NCI-H2227 (cell line): ENCODE results near the gene NOD1.
"Not testable (repeated sequence)": the region's sequence is repeated elsewhere in the genome, so short reads cannot be mapped to it uniquely, and the experiment has no call there.

Experiments used
- DNase-seq: peaks from one replicate; lab custom pipeline; 2025; ENCODE audit not compliant: unreplicated experiment; lab: John Stamatoyannopoulos, UW

Gene NOD1

DNA sequence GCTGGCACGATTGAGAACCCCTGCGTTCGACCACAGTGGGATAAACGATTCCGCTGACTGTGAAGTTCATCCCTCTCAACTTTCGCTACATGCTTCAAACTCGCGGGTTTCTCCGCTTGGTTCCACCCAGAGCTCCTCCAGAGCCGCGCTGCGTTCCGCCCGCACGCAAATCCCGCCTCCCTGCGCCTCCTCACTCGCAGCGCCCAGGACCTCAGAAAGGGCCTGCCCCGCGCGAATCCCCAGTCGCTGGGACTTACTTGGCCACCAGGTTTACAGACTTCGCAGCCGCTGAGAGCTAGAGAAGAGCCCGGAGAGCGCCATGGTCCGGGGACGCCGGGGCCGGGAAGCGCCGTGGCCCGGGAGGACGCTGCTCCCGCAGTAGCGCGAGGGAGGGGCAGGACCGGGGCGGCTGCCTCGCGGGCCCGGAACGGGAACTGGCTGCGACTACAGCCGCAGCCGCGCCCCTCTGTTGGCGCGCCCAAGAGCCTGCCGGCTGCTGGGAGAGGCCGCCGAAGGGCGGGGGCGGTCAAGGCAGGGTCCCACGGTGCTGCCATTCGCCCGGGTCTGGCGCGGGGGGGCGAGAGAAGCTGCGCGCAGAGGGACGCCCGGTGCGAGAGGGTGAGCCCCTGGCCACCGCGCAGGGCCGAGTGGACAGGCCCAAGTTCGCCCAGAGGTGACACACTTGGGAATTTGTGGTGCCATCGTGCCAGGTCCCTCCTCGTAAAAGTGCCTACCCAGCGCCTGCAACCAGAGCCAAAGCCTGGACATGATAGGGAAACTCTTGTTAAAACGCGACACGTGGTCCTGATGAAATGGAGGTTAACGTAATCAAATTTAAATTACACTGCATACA is at the start of gene NOD1:
Gene NOD1 (minus strand): TSS at position 436 of the 853 bp plus-strand sequence. CDS start 21,863 bp downstream, outside the sequence.
- peak; percentile 78 for DNase-seq

GRCh38 chr7:30527297-30527696 is 48.7 kb upstream of the NOD1 start:
- DNase-seq: not testable (repeated sequence)

GRCh38 chr7:30526163-30526562 is 47.6 kb upstream of the NOD1 start:
- no peak for DNase-seq

DNA sequence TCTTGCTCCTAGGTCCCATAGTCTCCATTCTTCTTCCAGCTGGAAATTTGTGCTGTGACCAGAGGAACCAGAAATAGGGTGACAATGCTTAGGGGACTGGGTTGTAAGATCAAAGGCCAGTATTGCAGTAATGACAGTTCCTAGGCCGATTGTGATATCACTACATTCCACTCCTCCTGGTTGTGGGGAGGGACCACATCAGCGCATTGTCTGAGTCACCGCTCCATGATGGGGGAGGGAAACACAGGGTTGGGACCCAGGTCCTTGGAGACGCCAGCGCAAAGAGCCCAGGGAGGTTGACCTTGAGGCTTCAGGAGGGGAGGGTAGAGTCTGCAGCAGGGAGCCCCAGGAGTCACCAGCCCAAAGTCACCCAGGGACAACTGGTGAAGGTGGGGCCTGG is 46.8 kb upstream of the NOD1 start:
- no peak for DNase-seq

DNA sequence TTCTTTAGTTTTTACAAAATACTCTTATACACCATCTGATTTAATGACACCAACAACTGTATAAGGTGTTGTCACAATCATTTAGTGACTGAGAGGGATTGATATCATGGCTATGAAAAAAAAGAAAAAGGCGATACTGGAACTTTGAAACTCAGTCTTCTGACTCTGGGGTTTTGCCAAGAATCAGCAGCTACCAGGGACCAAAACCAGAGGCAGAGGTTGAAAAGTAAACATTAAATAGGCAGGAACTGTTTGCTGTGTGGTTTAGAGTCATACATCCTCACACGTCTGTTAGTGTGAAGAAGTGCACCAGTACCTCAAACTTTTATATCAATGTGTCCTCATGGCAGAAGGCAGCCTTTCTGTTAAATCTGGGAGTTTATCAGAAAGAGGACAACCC is 46.0 kb upstream of the NOD1 start:
- DNase-seq: no peak

DNA sequence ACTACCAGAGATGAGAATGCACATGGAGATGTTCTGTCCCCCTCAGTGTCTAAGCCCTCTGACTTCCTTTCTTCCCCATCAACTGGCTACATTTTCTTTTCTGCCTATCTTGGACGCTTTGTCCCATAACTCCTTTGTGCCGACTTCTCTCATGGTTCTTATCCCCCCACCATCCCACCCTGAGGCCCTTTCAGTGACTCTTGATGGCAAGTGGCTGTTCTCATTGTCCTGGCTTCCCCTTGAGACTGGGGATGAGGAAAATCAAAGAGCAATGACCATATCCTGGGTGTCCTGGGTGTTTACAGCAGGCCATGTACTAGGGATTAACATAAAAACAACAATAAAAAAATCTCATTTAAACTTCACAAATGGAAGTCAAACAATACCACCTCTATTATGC is 44.9 kb upstream of the NOD1 start:
- DNase-seq: no peak

GRCh38 chr7:30522159-30522558 is 43.6 kb upstream of the NOD1 start:
- DNase-seq: no peak

DNA sequence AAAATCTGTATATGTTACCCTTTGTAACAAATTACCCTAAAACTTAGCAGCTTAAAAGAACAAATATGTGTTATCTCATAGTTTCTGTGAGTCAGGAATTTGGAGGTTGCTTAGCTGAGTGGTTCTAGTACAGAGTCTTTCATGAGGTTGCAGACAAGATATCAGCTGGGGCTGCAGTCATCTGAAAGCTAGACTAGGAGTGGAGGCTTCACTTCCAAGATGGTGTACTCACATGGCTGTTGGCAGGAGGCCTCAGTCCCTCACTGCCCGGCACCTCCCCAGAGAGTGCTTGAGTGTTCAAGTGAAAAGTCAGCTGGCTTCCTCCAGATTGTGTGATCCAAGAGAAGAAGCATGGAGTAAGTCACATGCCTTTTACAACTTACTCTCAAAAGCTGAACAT is 42.9 kb upstream of the NOD1 start:
- no peak for DNase-seq

DNA sequence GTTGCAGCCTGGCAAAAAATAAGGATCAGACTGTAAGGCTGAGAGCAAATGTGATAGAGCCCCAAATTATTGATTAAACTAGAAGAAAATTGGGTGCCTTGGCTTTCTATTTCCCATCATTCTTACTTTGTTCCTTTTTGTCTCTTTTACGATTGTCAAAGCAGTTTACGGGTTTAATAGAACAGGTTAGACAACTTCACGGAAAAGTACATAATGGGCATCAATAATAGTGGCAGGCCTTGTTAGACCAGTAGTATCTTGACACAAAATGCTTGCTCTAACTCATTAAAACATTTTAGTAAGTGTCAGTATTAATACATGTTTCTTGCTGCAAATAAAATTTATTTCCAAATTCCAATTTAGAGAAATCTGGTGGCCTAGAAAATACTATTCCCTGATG is 40.5 kb upstream of the NOD1 start:
- DNase-seq: no peak

- no peak for DNase-seq
Observed at GRCh38 chr7:30515761-30516160, 37.2 kb upstream of the NOD1 start.

- no peak for DNase-seq
Observed at GRCh38 chr7:30514776-30515175, 36.2 kb upstream of the NOD1 start.

GRCh38 chr7:30514177-30514576 is 35.6 kb upstream of the NOD1 start:
- no peak for DNase-seq

DNA sequence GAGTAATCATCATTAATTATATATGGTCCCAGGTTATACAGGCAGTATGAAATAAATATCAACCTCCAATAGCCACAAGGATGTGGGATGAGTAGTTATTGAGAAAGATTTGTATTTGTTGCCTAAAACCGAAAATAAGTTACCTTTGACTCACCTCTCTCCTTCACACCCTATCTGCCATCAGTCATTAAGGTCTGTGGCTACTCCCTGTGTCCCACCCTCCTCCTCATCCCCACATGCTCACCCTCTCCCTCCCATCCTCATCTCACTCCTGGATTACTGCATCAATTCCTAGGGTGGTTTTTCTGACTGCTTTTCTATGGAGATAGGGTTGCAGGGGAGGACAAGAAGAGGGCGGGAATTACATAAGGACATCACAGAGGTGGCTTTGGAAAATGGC is 35.2 kb upstream of the NOD1 start:
- DNase-seq: no peak

GRCh38 chr7:30511973-30512662 is 33.5 kb upstream of the NOD1 start:
- no peak for DNase-seq

- no peak for DNase-seq
Observed at GRCh38 chr7:30511494-30511893, 32.9 kb upstream of the NOD1 start.

DNA sequence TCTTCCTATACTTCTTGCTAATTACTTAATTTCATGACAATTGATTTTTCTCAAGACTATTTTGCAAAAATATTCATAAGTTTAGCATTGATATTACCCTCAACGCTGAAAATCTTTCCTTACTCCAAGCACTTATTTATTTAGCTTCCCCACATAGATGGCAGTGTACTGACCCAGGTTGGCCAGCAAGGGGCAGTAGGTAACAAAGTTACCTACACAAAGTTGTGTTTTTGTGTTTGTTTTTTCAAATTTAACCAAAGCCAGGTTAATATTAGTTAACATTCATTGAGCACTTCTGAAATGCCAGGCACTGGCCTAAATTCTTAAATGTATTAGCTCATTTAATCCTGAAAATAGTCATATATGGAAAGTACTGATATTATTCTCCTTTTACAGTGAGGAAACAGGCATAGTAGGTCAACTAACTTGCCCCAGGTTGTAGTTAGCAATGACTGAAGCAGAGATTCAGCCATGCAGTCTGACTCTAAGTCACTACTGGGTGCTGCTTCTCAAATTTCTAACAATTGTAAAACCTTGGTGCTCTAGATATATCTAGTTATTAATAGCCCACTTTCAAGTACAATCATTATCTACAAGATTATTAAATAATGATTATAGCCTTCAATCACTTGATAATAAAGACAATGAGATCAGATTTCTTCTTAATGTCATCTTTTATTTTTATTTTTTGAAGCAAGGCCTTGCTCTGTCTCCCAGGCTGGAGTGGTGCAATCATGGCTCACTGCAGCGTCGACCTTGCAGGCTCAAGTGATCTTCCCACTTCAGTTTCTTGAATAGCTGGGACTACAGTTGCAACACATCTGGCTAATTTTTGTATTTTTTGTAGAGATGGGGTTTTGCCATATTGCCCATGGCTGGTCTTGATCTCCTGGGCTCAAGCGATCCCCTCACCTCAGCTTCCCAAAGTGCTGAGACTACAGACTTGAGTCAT is 31.8 kb upstream of the NOD1 start:
- DNase-seq: peak; percentile 39

DNA sequence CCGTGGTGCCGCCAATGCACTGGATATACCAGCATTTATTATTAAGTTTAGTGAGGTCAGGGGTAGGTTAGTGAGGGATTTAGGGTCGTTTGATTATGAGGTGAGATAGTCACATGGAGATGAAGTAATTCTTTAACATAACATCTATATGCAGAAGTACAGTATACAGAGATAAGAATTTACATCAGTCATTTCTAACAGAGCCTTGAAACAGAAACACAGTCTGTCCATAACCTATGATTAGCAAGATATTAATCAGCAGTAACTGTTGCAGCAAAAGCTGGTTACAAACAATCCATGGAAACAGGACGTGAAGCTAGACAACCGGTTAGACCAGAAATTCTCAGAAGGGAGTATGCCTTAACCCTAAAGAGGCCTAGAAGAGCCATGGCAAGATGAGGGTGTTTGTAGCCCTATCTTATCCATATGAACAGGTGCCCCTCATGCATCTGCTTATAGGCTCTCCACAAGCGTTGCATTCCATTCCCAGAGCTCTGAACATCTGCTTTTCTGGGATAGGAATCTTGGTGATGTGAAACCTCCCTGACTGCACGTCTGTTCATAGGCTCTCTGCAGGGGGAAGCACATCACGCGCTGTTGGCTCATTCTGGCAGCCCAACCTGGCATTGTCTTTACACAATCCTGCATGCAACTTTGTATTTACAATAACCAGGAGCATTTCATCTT is 30.7 kb upstream of the NOD1 start:
- not testable (repeated sequence) for DNase-seq

DNA sequence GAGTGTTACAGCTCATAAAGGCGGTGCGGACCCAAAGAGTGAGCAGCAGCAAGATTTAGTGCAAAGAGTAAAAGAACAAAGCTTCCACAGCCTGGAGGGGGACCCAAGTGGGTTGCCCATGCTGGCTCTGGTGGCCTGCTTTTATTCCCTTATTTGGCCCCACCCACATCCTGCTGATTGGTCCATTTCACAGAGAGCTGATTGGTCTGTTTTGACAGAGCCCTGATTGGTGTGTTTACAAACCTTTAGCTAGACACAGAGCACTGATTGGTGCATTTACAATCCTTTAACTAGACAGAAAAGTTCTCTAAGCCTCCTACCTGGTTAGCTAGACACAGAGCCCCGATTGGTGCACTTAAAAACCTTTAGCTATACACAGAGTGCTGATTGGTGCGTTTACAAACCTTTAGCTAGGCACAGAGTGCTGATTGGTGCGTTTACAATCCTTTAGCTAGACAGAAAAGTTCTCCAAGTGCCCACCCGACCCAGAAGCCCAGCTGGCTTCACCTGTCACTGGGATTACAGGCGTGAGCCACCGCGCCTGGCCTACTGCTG is 28.8 kb upstream of the NOD1 start:
- DNase-seq: not testable (repeated sequence)

- peak; percentile 41 for DNase-seq
Observed at GRCh38 chr7:30505174-30505697, 26.7 kb upstream of the NOD1 start.
